ENCODE measurements around the gene THUMPD2.

THUMPD2 gene

GRCh38 chr2:39712953-39713352 lies 66.1 kb downstream of the THUMPD2 start:
- DNase-seq (ENCODE audit: low read depth) = peak; percentile 28
- TF ChIP-seq CTCF (conservative IDR thresholded peaks at IDR 0.05; ENCODE audit: low read depth, low read length) = no peak
- H3K4me3 ChIP-seq (ENCODE audit: low read depth, low read length) = no peak overlapping the region

- no peak overlapping the region for H3K4me3 ChIP-seq (ENCODE audit: low read depth, low read length)
- no peak for TF ChIP-seq CTCF (conservative IDR thresholded peaks at IDR 0.05; ENCODE audit: low read depth, low read length)
Measured at GRCh38 chr2:39710807-39711206, 68.3 kb downstream of the THUMPD2 start.

GRCh38 chr2:39708003-39708402 lies 71.1 kb downstream of the THUMPD2 start:
- H3K4me3 ChIP-seq (ENCODE audit: low read depth, low read length) = no peak overlapping the region
- DNase-seq (ENCODE audit: low read depth) = no peak
- TF ChIP-seq CTCF (conservative IDR thresholded peaks at IDR 0.05; ENCODE audit: low read depth, low read length) = no peak

More at GRCh38 chr2:39710807-39711206, 68.3 kb downstream of the THUMPD2 start:
- DNase-seq (ENCODE audit: low read depth) = no peak

GRCh38 chr2:39706945-39707344 lies 72.1 kb downstream of the THUMPD2 start:
- no peak overlapping the region for H3K4me3 ChIP-seq (ENCODE audit: low read depth, low read length)
- no peak for TF ChIP-seq CTCF (conservative IDR thresholded peaks at IDR 0.05; ENCODE audit: low read depth, low read length)
- DNase-seq (ENCODE audit: low read depth) = no peak

GRCh38 chr2:39706312-39706711 lies 72.7 kb downstream of the THUMPD2 start:
- H3K4me3 ChIP-seq (ENCODE audit: low read depth, low read length) = no peak overlapping the region
- no peak for TF ChIP-seq CTCF (conservative IDR thresholded peaks at IDR 0.05; ENCODE audit: low read depth, low read length)
- no peak for DNase-seq (ENCODE audit: low read depth)

- no peak for TF ChIP-seq CTCF (conservative IDR thresholded peaks at IDR 0.05; ENCODE audit: low read depth, low read length)
- no peak for DNase-seq (ENCODE audit: low read depth)
Measured at GRCh38 chr2:39705638-39706037, 73.4 kb downstream of the THUMPD2 start.

GRCh38 chr2:39704540-39704939 lies 74.5 kb downstream of the THUMPD2 start:
- no peak overlapping the region for H3K4me3 ChIP-seq (ENCODE audit: low read depth, low read length)
- TF ChIP-seq CTCF (conservative IDR thresholded peaks at IDR 0.05; ENCODE audit: low read depth, low read length) = no peak
- no peak for DNase-seq (ENCODE audit: low read depth)

More at GRCh38 chr2:39705638-39706037, 73.4 kb downstream of the THUMPD2 start:
- no peak overlapping the region for H3K4me3 ChIP-seq (ENCODE audit: low read depth, low read length)
